HEK293T (cell line): ENCODE results near the gene PAQR3.
A peak's percentile ranks its signal among the peaks of the same experiment; 100 is the strongest.

ENCODE experiments used
- BHLHE40 ChIP-seq: fragments of 450-650 bp; IDR thresholded peaks from 2 replicates; pipeline ENCODE4 v1.6.1; 2016; ENCODE audit warnings: mild to moderate bottlenecking, moderate library complexity, borderline replicate concordance
- ELF4 ChIP-seq: fragments of 450-650 bp; IDR thresholded peaks from 2 replicates; pipeline ENCODE4 v1.6.1; 2017; ENCODE audit warnings: antibody characterized with exemption
- FOXK2 ChIP-seq: fragments of 450-650 bp; IDR thresholded peaks from 2 replicates; pipeline ENCODE4 v1.6.1; 2016; ENCODE audit warnings: mild to moderate bottlenecking
- FOXM1 ChIP-seq: fragments of 450-650 bp; IDR thresholded peaks from 2 replicates; pipeline ENCODE4 v1.6.1; 2017; ENCODE audit warnings: mild to moderate bottlenecking, borderline replicate concordance
- L3MBTL2 ChIP-seq: fragments of 450-650 bp; conservative IDR thresholded peaks from 2 replicates; pipeline ENCODE4 v1.6.1; 2016; ENCODE audit warnings: mild to moderate bottlenecking
- SUZ12 ChIP-seq: fragments of 450-650 bp; IDR thresholded peaks from 2 replicates; pipeline ENCODE4 v1.6.1; 2016; ENCODE audit warnings: mild to moderate bottlenecking
- TARDBP ChIP-seq: fragments of 450-650 bp; IDR thresholded peaks from 2 replicates; pipeline ENCODE4 v1.6.1; 2016
- TF ChIP-seq, protein P1 (sequence below): fragments of 450-650 bp; IDR thresholded peaks from 2 replicates; pipeline ENCODE4 v1.6.1; 2016

DNA sequence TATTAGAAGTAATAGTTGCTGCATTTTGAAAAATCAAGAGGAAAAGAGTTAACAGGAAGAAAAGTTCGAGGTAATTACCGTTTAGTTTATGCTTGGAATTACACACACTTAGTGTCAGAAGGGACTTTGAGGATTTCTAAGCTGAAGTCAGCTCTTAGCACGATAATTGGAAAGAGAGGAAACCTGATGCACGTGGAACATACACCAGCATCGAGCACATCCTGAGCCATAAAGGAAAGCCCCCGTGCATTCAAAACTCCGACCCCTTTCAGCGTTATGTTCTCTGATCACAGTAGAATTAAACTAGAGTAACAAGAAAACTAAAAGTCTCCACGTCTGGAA, 400 bp upstream of the PAQR3 start:
- TF ChIP-seq FOXM1 (no peak), TARDBP (no peak), ELF4 (no peak), FOXK2 (no peak), L3MBTL2 (peak; percentile 70), SUZ12 (no peak), BHLHE40 (no peak)
- TF ChIP-seq, protein P1, sequence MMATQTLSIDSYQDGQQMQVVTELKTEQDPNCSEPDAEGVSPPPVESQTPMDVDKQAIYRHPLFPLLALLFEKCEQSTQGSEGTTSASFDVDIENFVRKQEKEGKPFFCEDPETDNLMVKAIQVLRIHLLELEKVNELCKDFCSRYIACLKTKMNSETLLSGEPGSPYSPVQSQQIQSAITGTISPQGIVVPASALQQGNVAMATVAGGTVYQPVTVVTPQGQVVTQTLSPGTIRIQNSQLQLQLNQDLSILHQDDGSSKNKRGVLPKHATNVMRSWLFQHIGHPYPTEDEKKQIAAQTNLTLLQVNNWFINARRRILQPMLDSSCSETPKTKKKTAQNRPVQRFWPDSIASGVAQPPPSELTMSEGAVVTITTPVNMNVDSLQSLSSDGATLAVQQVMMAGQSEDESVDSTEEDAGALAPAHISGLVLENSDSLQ: no peak
